GM18951 (cell line): Measurements from ENCODE around the gene GOSR2.

Experiments used
- POLR2A ChIP-seq: IDR thresholded peaks from 4 replicates; pipeline ENCODE4 v1.6.1; 2011; ENCODE audit warnings: mild to moderate bottlenecking; ENCODE audit not compliant: insufficient read length, insufficient read depth; ENCODE audit errors: extremely low read depth
- in situ Hi-C: fragments of 300-500 bp; cut with MboI; formaldehyde crosslinking; loops from one replicate; pipeline ENCODE4 v1.12.0; 2022; ENCODE audit warnings: low sequenced_read_pairs, mixed read lengths, inconsistent platforms; ENCODE audit not compliant: unreplicated experiment

The GOSR2 gene

DNA sequence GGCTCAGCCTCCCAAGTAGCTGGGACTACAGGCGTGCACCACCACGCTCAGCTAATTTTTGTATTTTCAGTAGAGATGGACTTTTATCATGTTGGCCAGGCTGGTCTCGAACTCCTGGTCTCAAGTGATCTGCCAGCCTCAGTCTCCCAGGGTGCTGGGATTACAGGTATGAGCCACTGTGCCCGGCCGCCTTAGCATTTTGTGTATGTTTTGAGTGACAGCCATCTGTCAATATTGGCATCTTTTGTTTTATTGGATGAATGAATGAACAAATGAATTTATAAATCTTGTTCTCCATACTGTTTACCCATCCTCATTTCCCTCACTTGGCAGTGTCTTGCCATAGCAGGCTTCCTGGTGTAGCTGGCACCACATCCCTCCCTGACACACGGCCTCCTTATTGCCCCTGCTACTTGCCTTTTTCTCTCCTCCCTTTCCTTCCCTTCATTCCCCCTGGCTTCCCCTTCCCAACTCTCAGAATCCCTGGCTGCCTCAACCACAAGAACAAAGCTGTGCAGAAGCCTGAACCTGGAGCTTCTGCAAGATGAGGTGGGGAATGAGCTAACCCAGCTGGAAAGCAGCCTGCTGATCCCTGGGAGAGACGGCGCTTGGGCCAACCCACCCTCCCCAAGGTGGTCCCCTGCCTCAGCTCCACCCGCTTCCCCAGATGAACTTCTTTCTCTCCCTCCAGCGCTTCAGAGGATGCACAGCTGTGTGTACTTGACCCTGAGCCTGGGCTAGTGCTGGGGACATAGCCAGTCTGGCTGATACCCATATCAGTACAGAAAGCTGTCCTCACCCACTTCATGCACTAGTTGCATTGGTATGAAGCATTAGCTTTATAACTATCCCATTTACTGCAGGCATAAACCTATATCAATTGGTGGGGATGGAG is 37.3 kb upstream of the GOSR2 start:
- in situ Hi-C loops, result no loop called here
- no peak for TF ChIP-seq POLR2A

- no peak for TF ChIP-seq POLR2A
- in situ Hi-C loops, result no loop called here
Measured at GRCh38 chr17:46886310-46886663, 36.7 kb upstream of the GOSR2 start.

DNA sequence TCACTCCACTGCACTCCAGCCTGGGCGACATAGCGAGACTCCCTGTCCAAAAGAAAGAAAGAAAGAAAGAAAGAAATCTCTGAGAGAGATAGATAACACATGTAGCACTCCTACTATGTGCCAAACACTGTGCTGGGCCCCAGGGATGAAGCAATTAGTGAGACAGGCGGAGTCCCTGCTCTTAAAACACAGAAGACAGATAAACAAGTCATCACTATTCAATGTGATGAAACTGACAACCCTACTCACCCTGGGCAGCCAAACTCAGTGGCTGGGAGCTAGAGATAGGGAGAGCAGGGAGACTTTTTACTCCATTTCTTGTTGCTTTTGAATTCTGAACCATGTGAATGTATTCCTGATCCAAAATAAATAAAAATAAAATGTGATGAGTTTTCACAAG is 35.2 kb upstream of the GOSR2 start:
- TF ChIP-seq POLR2A, result no peak
- in situ Hi-C loops, result no loop called here

GRCh38 chr17:46888727-46889126 is 34.2 kb upstream of the GOSR2 start:
- TF ChIP-seq POLR2A, result no peak
- in situ Hi-C loops, result no loop called here

GRCh38 chr17:46889519-46889918 is 33.4 kb upstream of the GOSR2 start:
- in situ Hi-C loops, result no loop called here
- TF ChIP-seq POLR2A, result no peak

DNA sequence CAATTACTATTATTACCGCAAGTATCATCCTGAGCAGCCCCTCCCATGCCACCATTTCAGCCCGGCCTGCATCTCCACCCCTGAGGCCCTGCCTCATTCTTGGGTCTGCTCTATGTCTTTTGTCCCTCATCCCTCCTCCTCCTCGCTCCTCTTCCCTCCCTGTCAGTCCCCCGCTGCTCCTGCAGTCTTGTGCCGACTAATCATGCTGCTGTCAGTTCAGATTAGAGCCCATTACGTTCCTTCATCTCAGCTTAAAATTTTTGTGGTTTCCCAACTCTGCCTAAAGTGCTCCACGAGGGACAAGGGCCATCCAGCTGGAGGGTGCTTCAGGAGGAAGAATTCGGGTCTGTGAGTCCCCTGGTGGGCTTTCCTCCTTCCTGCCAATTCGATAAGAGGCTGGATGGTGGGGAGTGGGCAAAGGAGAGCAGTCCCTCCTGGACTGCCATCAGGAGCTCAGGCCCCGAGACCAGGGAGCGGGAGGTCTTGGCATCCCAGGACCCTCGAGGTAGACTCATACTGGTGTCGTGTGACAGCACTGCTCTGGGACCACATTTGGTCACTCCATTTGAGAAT is 32.9 kb upstream of the GOSR2 start:
- in situ Hi-C loops, result no loop called here

DNA sequence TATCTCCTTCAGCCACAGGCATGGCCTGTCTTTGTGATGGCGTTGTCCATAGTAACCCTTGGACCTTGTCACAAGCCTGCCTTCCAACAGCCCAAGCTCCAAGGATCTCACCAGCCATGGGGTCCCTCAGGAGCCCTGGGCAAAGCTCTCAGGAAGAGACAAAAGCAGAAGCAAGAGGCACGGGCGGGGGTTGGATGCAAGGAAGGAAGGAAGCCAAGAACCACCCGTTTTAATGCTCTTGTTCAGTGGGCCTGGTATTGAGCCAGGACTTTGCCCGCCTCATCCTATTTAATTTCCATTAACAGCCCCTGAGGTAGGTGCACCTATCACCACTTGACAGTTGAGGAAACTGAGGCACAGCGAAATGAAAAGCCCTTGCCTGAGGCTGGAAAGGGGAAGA is 32.3 kb upstream of the GOSR2 start:
- TF ChIP-seq POLR2A, result no peak
- in situ Hi-C loops, result no loop called here

More for the DNA sequence above, 32.9 kb upstream of the GOSR2 start:
- TF ChIP-seq POLR2A, result no peak

- in situ Hi-C loops, result no loop called here
- TF ChIP-seq POLR2A, result no peak
Measured at GRCh38 chr17:46892192-46892703, 30.7 kb upstream of the GOSR2 start.

GRCh38 chr17:46894024-46894423 is 28.9 kb upstream of the GOSR2 start:
- in situ Hi-C loops, result no loop called here
- no peak for TF ChIP-seq POLR2A

GRCh38 chr17:46894476-46895151 is 28.3 kb upstream of the GOSR2 start:
- no peak for TF ChIP-seq POLR2A
- in situ Hi-C loops, result no loop called here

DNA sequence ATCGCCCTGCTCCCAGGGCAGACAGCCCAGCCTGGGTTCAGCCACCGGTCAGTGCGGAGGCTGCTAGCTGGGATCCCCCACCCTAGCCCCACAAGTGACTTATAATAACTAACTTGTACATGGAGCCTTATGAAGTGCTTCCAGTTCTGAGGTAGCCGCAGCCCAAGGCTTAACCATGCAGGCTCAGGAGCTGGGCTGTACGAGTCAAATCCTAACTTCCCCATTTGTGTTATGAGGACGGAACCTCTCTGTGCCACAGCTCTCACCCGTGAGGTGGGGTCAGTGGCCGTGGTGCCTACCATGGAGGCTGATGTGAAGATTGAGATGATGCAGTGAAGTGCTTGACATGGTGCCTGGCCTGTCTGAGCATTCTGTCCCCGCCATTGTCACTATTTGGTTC is 27.8 kb upstream of the GOSR2 start:
- TF ChIP-seq POLR2A, result no peak
- in situ Hi-C loops, result no loop called here

- in situ Hi-C loops, result no loop called here
- no peak for TF ChIP-seq POLR2A
Measured at GRCh38 chr17:46896991-46897390, 26.0 kb upstream of the GOSR2 start.

DNA sequence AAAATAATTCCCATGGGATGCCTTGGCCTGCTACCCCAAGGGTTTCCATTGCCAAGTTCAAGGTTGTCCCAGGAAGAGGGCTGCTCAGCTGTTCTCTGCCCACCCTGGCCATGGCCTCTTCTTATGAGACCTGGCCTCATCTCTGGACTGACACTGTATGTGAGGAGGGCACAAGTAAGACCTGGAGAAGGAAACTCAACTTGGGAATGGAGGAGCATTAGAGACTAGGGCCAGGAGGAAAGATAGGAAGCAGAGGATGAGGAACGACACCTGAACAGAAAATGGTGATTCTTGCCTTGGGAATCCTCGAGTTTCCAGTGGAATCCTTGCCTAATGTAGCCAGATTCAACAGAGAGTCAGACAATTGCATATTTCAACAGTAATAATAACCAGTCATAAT is 24.6 kb upstream of the GOSR2 start:
- in situ Hi-C loops, result no loop called here
- no peak for TF ChIP-seq POLR2A
